Frontal cortex (tissue), 1 donor: ENCODE measurements around the gene BRCA2. TPM values are rescaled to one million over a fixed set of nuclear protein-coding genes. Genes with fewer than 3 reads are reported as not detected.

Experiments used
- small RNA-seq: library from RNA; depleted of rRNA; stranded (forward); fragments of <200 nt; gene quantifications from one replicate; pipeline ENCODE3, GENCODE V24; 2014
- total RNA-seq: library from RNA; depleted of rRNA; stranded (reverse); fragments of >200 nt; gene quantifications from one replicate; pipeline ENCODE4 v1.2.3, GENCODE V29; 2014

Gene BRCA2
- total RNA-seq, 1 donor from 2014 or later, result 1.6 TPM

Small RNA genes lying within 50 kb of the gene (small RNA-seq; reads per million reads assigned to genes)
- not detected for gene RF00190

Other genes starting within 250 kb of the BRCA2 start
- not detected for gene ZAR1L, start 145 bp upstream of the BRCA2 start, total RNA-seq
- gene N4BP2L1, start 112.6 kb downstream of the BRCA2 start, total RNA-seq, result 8.2 TPM
- 186 TPM for gene N4BP2L2, start 223.3 kb downstream of the BRCA2 start, total RNA-seq